ENCODE results near the gene CYP17A1.
"Not testable (repeated sequence)": the region's sequence is repeated elsewhere in the genome, so short reads cannot be mapped to it uniquely, and the experiment has no call there.

Gene CYP17A1

DNA sequence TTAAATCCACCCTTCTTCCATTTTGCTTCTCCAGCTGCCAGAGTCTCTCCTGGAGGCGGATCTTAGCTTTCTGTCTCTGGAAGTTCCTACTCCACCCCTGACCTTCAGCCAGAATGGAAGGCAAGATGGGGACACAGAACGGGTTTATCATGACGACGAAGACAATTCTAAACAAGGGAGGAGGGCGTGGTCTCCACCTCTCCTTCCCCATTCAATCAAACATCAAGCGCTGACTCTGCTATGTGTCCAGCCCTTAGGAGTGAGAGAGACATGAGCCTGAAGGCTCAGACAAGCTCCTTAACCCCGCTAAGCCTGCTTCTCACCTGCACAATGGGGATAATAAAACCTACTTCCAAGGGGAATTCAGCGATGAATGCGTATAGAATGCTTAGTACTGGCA lies 3.1 kb downstream of the CYP17A1 start:
- DNase-seq = no peak

GRCh38 chr10:102832987-102833386 lies 4.2 kb downstream of the CYP17A1 start:
- DNase-seq = no peak

GRCh38 chr10:102832248-102832647 lies 5.0 kb downstream of the CYP17A1 start:
- DNase-seq = no peak

GRCh38 chr10:102831322-102832071 lies 5.7 kb downstream of the CYP17A1 start:
- DNase-seq = no peak

- no peak for DNase-seq
Measured at GRCh38 chr10:102827597-102827975, 9.6 kb downstream of the CYP17A1 start.

GRCh38 chr10:102826148-102826796 lies 10.9 kb downstream of the CYP17A1 start:
- no peak for DNase-seq

GRCh38 chr10:102824664-102825063 lies 12.5 kb downstream of the CYP17A1 start:
- DNase-seq = no peak

DNA sequence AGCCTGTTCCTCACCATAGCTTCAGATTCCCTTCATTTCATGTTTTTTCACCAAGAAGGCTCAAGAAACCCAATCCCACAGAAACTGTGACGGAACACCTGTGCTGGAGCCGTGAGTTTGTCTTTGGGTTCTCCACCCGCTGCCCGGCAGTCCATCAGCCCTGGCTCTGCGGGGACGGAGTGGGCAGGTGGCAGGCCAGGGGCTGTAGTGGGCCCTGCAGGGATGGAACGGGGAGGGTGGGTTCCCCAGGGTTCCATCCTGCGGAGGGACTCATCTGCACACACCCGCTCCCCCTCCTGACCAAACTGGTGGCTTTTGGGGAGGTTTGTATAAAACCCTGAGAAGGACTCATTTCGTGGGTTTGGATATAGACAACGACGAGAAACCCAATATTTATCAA lies 15.0 kb downstream of the CYP17A1 start:
- DNase-seq = no peak

DNA sequence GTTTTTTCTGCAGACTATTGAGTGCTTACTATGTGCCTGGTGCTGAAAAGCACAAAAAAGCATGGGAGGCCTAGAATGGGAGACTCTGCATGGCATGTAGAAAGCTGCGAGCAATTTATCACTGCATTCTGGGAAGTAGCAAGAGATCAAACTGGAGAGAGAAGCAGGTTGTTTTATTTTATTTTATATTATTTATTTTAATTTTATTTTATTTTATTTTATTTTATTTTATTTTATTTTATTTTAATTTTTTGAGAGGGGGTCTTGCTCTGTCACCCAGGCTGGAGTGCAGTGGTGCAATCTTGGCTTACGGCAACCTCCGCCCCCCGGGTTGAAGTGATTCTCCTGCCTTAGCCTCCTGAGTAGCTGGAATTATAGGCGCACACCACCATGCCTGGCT lies 17.2 kb downstream of the CYP17A1 start:
- DNase-seq = not testable (repeated sequence)

- DNase-seq = no peak
Measured at GRCh38 chr10:102819054-102819453, 18.2 kb downstream of the CYP17A1 start.

- no peak for DNase-seq
Measured at GRCh38 chr10:102817175-102817574, 20.0 kb downstream of the CYP17A1 start.

DNA sequence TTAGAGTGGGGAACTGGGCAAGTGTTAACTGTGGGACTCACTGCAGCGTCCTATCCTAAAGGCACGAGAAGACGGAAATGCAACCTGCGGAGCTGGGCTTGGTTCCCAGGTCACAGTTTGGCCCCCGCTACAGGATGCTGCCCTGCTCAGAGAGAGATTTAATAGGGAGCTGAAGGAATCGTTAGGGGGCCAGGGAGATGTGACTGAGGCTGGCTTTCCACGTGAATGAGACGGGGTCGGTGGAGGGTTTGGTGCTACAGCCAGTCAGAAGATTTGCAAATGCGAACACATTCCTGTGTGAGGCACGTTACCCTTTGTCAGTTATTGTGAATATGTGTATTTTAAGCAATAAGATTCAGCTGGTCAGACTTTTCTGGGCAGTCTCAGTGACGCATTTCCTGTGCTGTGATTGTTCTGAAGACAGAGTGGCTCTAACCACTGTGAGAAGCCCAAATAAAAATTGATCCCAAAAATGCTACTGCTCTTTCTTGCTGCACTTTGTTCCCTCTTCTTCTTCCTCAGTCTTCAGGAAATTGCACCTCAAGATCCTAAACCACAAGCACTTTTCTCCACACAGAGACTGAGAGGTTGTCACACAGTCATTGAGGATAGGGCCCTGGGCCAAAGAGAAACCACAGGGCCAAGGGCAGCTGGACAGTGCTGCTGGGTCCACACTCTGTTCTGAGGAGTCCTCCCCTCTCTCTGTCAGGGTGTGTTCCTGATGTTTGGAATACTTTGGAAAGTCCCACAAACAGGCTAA lies 21.2 kb downstream of the CYP17A1 start:
- no peak for DNase-seq

- no peak for DNase-seq
Measured at GRCh38 chr10:102814873-102815661, 22.1 kb downstream of the CYP17A1 start.

- DNase-seq = no peak
Measured at GRCh38 chr10:102814453-102814871, 22.8 kb downstream of the CYP17A1 start.

- no peak for DNase-seq
Measured at GRCh38 chr10:102813734-102814452, 23.3 kb downstream of the CYP17A1 start.

DNA sequence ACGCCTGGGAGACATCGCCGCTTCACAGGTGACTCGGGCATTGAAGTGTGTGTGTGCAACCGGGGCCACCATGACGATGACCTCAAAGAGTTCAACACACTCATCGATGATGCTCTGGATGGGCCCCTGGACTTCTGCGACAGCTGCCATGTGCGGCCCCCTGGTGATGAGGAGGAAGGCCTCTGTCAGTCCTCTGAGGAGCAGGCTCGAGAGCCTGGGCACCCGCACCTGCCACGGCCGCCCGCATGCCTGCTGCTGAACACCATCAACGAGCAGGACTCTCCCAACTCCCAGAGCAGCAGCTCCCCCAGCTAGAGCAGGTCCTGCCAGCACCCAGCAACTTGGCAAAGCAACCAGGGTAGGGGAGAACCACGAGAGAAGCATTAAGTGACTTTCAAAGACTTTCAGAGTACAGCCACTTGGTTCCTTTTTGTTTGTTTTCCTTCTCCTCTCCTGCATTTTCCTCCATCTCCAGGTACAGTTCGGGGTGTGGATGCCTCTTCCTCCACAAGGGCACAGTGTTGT lies 24.1 kb downstream of the CYP17A1 start:
- no peak for DNase-seq

GRCh38 chr10:102812231-102812876 lies 24.9 kb downstream of the CYP17A1 start:
- DNase-seq = no peak

- DNase-seq = no peak
Measured at GRCh38 chr10:102811346-102811745, 25.9 kb downstream of the CYP17A1 start.

DNA sequence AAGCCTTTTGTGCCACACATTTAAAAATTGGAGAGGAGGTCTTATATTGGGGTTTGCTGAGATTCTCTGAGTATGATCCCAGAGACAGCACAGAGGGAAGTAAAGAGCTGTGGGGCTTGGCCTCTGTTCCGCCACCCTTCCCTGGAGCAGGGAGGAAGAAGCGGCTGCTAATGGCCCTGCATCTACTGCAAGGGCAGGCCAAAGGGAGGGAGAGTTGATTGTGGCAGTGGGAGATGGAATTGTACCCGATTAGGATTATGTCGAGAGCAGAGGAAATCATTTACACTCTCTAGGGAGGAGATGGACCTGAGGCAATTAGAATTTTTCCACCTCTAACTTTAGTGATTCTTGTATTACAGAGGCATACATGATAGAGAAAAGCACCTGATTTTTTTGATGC lies 28.8 kb downstream of the CYP17A1 start:
- no peak for DNase-seq

DNA sequence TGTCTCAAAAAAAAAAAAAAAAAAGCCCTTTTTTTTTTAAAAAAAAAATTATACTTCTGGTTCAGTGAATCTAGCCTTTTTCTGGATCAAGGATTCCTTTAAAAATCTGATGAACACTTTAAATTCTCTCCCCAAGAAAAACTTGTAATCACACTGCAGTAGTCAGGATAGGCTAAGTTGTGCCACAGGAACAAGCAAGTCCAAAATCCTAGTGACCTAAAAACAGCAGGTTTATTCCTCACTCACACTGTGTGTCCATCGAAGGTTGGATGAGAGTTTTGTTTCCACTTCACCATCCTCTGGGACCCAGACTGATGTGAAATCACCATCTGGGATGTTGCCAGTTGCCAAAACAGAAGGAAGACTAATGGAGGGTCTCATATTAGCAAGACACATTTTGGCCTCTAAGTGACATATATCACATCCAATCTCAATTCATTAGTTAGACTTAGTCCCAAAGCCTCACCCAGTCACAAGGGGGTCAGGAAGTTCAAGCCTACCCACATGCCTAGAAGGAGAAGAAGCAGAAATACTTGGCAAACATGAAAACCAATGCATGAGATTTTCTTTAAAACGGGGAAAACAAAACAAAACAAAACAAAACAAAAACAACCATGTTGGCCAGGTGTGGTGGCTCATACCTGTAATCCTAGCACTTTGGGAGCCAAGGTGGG lies 32.7 kb downstream of the CYP17A1 start:
- no peak for DNase-seq

DNA sequence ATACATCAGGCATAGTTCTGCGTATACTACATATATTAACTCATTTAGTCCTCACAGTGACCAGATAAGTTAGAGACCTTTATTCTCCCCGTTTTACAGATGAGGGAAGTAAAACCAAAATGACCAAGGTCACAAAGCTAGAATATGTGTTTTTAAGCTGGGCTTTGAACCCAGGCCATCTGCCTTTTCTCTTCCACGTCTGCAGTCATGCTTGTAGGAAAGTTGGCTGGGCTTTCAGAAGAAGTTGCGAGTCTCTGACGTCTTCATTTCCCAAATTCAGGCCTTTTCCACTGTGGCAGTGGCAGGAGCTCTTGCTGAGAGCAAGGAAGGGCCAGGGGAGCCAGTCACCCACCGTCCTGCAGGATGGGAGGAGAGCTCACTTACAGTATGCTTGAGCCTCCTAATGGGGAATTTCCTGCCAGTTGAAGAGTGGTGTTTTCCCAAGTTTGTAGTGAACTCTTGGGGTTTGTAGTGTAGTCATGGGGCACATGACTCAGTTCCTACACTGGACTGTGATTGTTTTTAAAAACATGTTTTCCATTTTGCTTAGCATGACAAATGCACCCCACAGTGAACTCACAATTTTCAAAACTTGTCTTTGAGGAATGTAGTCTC lies 34.2 kb downstream of the CYP17A1 start:
- DNase-seq = no peak
